ENCODE results near the gene SQOR. TPM values are rescaled to one million over a fixed set of nuclear protein-coding genes. Genes with fewer than 3 reads are reported as not detected.
A peak's percentile ranks its signal among the peaks of the same experiment; 100 is the strongest.

The SQOR gene
- total RNA-seq, 1 experiment from 2014 or later = 76.1 TPM

DNA sequence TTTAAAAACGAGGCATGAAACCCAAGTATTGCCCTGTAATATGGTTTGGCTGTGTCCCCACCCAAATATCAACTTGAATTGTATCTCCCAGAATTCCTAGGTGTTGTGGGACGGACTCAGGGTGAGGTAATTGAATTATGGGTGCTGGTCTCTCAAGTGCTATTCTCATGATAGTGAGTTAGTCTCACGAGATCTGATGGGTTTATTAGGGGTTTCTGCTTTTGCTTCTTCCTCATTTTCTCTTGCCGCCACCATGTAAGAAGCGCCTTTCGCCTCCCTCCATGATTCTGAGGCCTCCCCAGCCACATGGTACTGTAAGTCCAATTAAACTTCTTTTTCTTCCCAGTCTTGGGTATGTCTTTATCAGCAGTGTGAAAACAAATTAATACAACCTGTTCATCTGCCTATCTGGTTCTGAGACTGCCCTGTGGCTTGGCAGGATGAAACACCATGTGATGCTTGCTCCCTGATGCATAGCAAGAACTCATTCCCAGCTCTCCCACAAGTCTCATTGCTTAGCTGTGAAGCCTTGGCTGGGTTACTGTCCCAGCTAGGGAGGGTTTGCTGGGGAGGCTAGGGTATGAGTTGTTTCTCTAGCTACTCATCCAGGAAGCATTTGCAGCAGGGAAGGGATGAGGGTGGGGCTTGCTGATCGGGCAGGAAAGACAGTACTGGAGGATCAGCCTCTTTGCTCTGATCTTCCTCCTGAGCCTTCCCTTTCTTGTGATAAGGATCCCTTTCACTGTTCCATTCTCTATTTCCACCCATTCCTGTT lies 3.7 kb upstream of the SQOR start:
- TF ChIP-seq, protein P1, sequence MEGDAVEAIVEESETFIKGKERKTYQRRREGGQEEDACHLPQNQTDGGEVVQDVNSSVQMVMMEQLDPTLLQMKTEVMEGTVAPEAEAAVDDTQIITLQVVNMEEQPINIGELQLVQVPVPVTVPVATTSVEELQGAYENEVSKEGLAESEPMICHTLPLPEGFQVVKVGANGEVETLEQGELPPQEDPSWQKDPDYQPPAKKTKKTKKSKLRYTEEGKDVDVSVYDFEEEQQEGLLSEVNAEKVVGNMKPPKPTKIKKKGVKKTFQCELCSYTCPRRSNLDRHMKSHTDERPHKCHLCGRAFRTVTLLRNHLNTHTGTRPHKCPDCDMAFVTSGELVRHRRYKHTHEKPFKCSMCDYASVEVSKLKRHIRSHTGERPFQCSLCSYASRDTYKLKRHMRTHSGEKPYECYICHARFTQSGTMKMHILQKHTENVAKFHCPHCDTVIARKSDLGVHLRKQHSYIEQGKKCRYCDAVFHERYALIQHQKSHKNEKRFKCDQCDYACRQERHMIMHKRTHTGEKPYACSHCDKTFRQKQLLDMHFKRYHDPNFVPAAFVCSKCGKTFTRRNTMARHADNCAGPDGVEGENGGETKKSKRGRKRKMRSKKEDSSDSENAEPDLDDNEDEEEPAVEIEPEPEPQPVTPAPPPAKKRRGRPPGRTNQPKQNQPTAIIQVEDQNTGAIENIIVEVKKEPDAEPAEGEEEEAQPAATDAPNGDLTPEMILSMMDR (IDR thresholded peaks at IDR 0.05; ENCODE audit: unreplicated experiment) = no peak
- Mint-ChIP-seq H3K27ac (ENCODE audit: unreplicated experiment) (no peak overlapping the region), H3K27me3 (ENCODE audit: unreplicated experiment) (no peaks in the 10 kb centered on the region), H3K4me3 (ENCODE audit: low read depth, unreplicated experiment) (no peak overlapping the region), H3K4me1 (ENCODE audit: low read depth, unreplicated experiment) (peaks cover 10% of the 10 kb centered on the region), H3K9me3 (ENCODE audit: low read depth, unreplicated experiment) (peaks cover 2% of the 10 kb centered on the region), H3K36me3 (ENCODE audit: insufficient read depth, unreplicated experiment) (peaks cover 16% of the 10 kb centered on the region)
- DNase-seq = no peak
- no TSS peak for BruUV-seq (replicated peaks)
- CTCF ChIA-PET = no interaction called here
- intact Hi-C loops (cut with micrococcal nuclease; ENCODE audit: unreplicated experiment) = no loop called here

DNA sequence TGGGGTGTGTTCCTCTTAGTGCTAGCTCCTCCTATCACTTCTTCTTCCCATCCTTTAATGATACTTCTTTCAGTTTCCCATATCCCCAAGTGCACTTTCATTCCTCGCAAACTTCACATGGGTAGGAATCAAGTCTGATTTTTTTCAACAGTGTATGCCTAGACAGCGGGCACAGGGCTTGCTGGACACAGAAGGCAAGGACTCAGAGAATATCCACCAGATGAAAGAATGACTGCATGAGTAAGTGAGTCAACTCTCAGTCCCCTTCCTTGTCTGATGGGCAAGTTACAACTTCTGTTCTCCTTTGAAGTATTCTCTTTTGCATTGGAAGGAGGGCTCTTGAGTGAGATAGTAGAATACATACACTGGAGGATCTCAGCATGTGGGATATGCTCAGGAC lies 3.1 kb upstream of the SQOR start:
- H3K4me3 Mint-ChIP-seq (ENCODE audit: low read depth, unreplicated experiment) = no peak overlapping the region
- intact Hi-C loops (cut with micrococcal nuclease; ENCODE audit: unreplicated experiment) = no loop called here
- DNase-seq = no peak
- TF ChIP-seq, protein P1 (IDR thresholded peaks at IDR 0.05; ENCODE audit: unreplicated experiment) = no peak
- no peaks in the 10 kb centered on the region for H3K27me3 Mint-ChIP-seq (ENCODE audit: unreplicated experiment)
- BruUV-seq (replicated peaks) = no TSS peak
- CTCF ChIA-PET = no interaction called here
- H3K4me1 Mint-ChIP-seq (ENCODE audit: low read depth, unreplicated experiment) = peaks cover 10% of the 10 kb centered on the region
- H3K36me3 Mint-ChIP-seq (ENCODE audit: insufficient read depth, unreplicated experiment) = peaks cover 16% of the 10 kb centered on the region
- H3K27ac Mint-ChIP-seq (ENCODE audit: unreplicated experiment) = no peak overlapping the region
- H3K9me3 Mint-ChIP-seq (ENCODE audit: low read depth, unreplicated experiment) = peaks cover 2% of the 10 kb centered on the region

DNA sequence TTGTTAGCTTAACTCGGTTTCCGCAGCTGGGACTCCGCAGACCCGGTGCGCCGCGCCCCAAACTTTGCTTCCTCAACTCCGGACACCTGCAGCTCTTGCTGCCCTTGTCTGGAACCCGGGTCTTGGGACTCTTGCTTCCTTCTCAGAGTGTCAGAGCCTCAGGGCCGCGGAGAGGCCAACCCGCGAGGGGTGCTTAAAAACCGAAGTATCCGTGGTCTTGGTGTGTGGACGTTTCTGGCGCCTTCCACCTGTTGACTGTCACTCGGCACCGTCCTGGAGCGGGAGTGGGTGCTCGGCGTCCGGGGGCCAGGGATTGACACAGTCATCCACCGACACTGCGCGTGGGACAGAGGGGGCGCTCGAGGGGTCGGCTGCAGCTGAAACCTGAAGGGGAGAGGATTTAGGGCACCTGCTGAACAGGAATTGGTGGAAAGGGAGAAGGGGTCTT lies 386 bp downstream of the SQOR start:
- Mint-ChIP-seq H3K27me3 (ENCODE audit: unreplicated experiment) (no peaks in the 10 kb centered on the region), H3K36me3 (ENCODE audit: insufficient read depth, unreplicated experiment) (peaks cover 26% of the 10 kb centered on the region), H3K4me1 (ENCODE audit: low read depth, unreplicated experiment) (peaks cover 32% of the 10 kb centered on the region), H3K27ac (ENCODE audit: unreplicated experiment) (peak overlapping the region; percentile 95), H3K9me3 (ENCODE audit: low read depth, unreplicated experiment) (no peaks in the 10 kb centered on the region), H3K4me3 (ENCODE audit: low read depth, unreplicated experiment) (peak overlapping the region; percentile 96)
- CTCF ChIA-PET = interaction anchor here (0.9 to 1.3 kb wide), 3 partner anchors 11 to 25 kb away, joined by 3 to 4 read pairs (median 3); no protein-coding TSS in a partner anchor
- TSS peak; percentile 27 for BruUV-seq (replicated peaks)
- TF ChIP-seq, protein P1 (IDR thresholded peaks at IDR 0.05; ENCODE audit: unreplicated experiment) = peak; percentile 53
- DNase-seq = peak; percentile 85
- intact Hi-C loops (cut with micrococcal nuclease; ENCODE audit: unreplicated experiment) = no loop called here

DNA sequence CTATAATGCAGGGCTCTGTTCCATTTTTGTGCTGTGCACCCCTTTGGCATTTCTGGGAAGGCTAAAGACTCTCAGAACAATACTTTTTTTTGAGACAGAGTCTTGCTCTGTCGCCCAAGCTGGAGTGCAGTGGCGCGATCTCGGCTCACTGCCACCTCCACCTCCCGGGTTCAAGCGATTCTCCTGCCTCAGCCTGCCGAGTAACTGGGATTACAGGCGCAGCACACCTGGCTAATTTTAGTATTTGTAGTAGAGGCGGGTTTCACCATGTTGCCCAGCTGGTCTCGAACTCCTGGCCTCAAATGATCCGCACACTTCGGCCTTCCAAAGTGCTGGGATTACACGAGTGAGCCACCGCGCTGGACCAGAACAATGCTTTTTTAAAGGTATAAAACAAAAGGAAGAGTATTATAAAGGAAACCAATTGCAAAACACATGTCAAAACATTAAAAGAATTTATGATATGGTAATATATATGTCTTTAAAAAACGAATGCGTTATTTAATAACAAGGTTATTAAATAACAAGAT lies 999 bp downstream of the SQOR start:
- Mint-ChIP-seq H3K36me3 (ENCODE audit: insufficient read depth, unreplicated experiment) (peaks cover 26% of the 10 kb centered on the region), H3K27ac (ENCODE audit: unreplicated experiment) (peak overlapping the region; percentile 95), H3K9me3 (ENCODE audit: low read depth, unreplicated experiment) (no peaks in the 10 kb centered on the region), H3K27me3 (ENCODE audit: unreplicated experiment) (no peaks in the 10 kb centered on the region), H3K4me3 (ENCODE audit: low read depth, unreplicated experiment) (peak overlapping the region; percentile 96), H3K4me1 (ENCODE audit: low read depth, unreplicated experiment) (peaks cover 38% of the 10 kb centered on the region)
- no peak for DNase-seq
- no TSS peak for BruUV-seq (replicated peaks)
- CTCF ChIA-PET = interaction anchor here (1.0 to 1.3 kb wide), 2 partner anchors 10 to 25 kb away, joined by 3 read pairs; no protein-coding TSS in a partner anchor
- intact Hi-C loops (cut with micrococcal nuclease; ENCODE audit: unreplicated experiment) = no loop called here
- TF ChIP-seq, protein P1 (IDR thresholded peaks at IDR 0.05; ENCODE audit: unreplicated experiment) = no peak

All from Calu3 (cell line).